Forelimb muscle (tissue), 1 donor: Measurements from ENCODE around the gene MRPL58. TPM values are rescaled to one million over a fixed set of nuclear protein-coding genes. Genes with fewer than 3 reads are reported as not detected.
A peak's percentile ranks its signal among the peaks of the same experiment; 100 is the strongest.
"Not testable (repeated sequence)": the region's sequence is repeated elsewhere in the genome, so short reads cannot be mapped to it uniquely, and the experiment has no call there.

Source experiments
- DNase-seq: peaks from one replicate; pipeline ENCODE4 v3.0.0-alpha.2; 2013; ENCODE audit warnings: low read depth
- polyA plus RNA-seq: library from polyadenylated mRNA; unstranded; fragments of 120-200 nt; gene quantifications from one replicate; pipeline ENCODE4 v1.2.1, GENCODE V29; 2013; ENCODE audit not compliant: insufficient read length

The MRPL58 gene
- polyA plus RNA-seq, 1 donor, result 24.0 TPM

GRCh38 chr17:75013092-75013559 lies 656 bp downstream of the MRPL58 start:
- no peak for DNase-seq

- DNase-seq, result no peak
Observed at GRCh38 chr17:75019146-75019545, 6.7 kb downstream of the MRPL58 start.

- no peak for DNase-seq
Observed at GRCh38 chr17:75019710-75020109, 7.2 kb downstream of the MRPL58 start.

- DNase-seq, result no peak
Observed at GRCh38 chr17:75020331-75021110, 8.1 kb downstream of the MRPL58 start.

GRCh38 chr17:75024686-75025397 lies 12.4 kb downstream of the MRPL58 start:
- DNase-seq, result no peak

GRCh38 chr17:75025398-75025734 lies 12.9 kb downstream of the MRPL58 start:
- DNase-seq, result not testable (repeated sequence)

GRCh38 chr17:75026650-75027049 lies 14.2 kb downstream of the MRPL58 start:
- not testable (repeated sequence) for DNase-seq

- no peak for DNase-seq
Observed at GRCh38 chr17:75030161-75030560, 17.7 kb downstream of the MRPL58 start.

GRCh38 chr17:75031972-75032719 lies 19.7 kb downstream of the MRPL58 start:
- DNase-seq, result no peak

- DNase-seq, result no peak
Observed at GRCh38 chr17:75032720-75033280, 20.3 kb downstream of the MRPL58 start.

- DNase-seq, result peak; percentile 92
Observed at GRCh38 chr17:75033346-75034235, 21.1 kb downstream of the MRPL58 start.

- DNase-seq, result no peak
Observed at GRCh38 chr17:75034236-75034908, 21.9 kb downstream of the MRPL58 start.

GRCh38 chr17:75036643-75037268 lies 24.3 kb downstream of the MRPL58 start:
- no peak for DNase-seq

- no peak for DNase-seq
Observed at GRCh38 chr17:75039238-75039637, 26.8 kb downstream of the MRPL58 start.

- no peak for DNase-seq
Observed at GRCh38 chr17:75041656-75042280, 29.3 kb downstream of the MRPL58 start.

- DNase-seq, result not testable (repeated sequence)
Observed at GRCh38 chr17:75043789-75044188, 31.3 kb downstream of the MRPL58 start.

GRCh38 chr17:75044716-75045115 lies 32.2 kb downstream of the MRPL58 start:
- DNase-seq, result no peak

GRCh38 chr17:75045946-75046406 lies 33.5 kb downstream of the MRPL58 start:
- not testable (repeated sequence) for DNase-seq
